Urothelium cell line (cell line): ENCODE results near the gene UBE2U.
"Not testable (repeated sequence)": the region's sequence is repeated elsewhere in the genome, so short reads cannot be mapped to it uniquely, and the experiment has no call there.

ENCODE experiments used
- DNase-seq: peaks from one replicate; pipeline ENCODE4 v3.0.0; 2011; ENCODE audit warnings: low spot score, mixed read lengths
- FAIRE-seq: peaks from 2 replicates; lab custom pipeline; 2011; peaks lifted over from hg19 to GRCh38; lab: Jason Lieb, UNC

UBE2U gene

GRCh38 chr1:64235910-64236309 is 32.5 kb downstream of the UBE2U start:
- FAIRE-seq (no peak), DNase-seq (no peak)

GRCh38 chr1:64236541-64236954 is 33.1 kb downstream of the UBE2U start:
- DNase-seq (no peak), FAIRE-seq (no peak)

- DNase-seq, result not testable (repeated sequence)
Measured at GRCh38 chr1:64239519-64239918, 36.1 kb downstream of the UBE2U start.

GRCh38 chr1:64240206-64240605 is 36.8 kb downstream of the UBE2U start:
- DNase-seq (no peak), FAIRE-seq (no peak)

More at GRCh38 chr1:64239519-64239918, 36.1 kb downstream of the UBE2U start:
- FAIRE-seq, result not testable (repeated sequence)

- FAIRE-seq (no peak), DNase-seq (no peak)
Measured at GRCh38 chr1:64241069-64241468, 37.6 kb downstream of the UBE2U start.

GRCh38 chr1:64242895-64243756 is 39.7 kb downstream of the UBE2U start:
- FAIRE-seq (no peak), DNase-seq (peak; percentile 32)

GRCh38 chr1:64243757-64244080 is 40.3 kb downstream of the UBE2U start:
- DNase-seq (no peak), FAIRE-seq (no peak)

- FAIRE-seq, result no peak
- no peak for DNase-seq
Measured at GRCh38 chr1:64245495-64245894, 42.1 kb downstream of the UBE2U start.

GRCh38 chr1:64246294-64246917 is 43.0 kb downstream of the UBE2U start:
- no peak for DNase-seq
- FAIRE-seq, result no peak

- DNase-seq, result no peak
- no peak for FAIRE-seq
Measured at GRCh38 chr1:64248065-64248464, 44.6 kb downstream of the UBE2U start.

GRCh38 chr1:64250472-64250871 is 47.0 kb downstream of the UBE2U start:
- not testable (repeated sequence) for DNase-seq

GRCh38 chr1:64251971-64252370 is 48.5 kb downstream of the UBE2U start:
- FAIRE-seq (no peak), DNase-seq (no peak)

More at GRCh38 chr1:64250472-64250871, 47.0 kb downstream of the UBE2U start:
- FAIRE-seq, result not testable (repeated sequence)

- not testable (repeated sequence) for DNase-seq, FAIRE-seq
Measured at GRCh38 chr1:64257233-64257632, 53.8 kb downstream of the UBE2U start.

- FAIRE-seq, result not testable (repeated sequence)
Measured at GRCh38 chr1:64258444-64258843, 55.0 kb downstream of the UBE2U start.

GRCh38 chr1:64263335-64263734 is 59.9 kb downstream of the UBE2U start:
- peak; percentile 21 for DNase-seq
- FAIRE-seq, result no peak

More at GRCh38 chr1:64258444-64258843, 55.0 kb downstream of the UBE2U start:
- DNase-seq, result not testable (repeated sequence)

- DNase-seq (no peak), FAIRE-seq (no peak)
Measured at GRCh38 chr1:64263856-64264255, 60.4 kb downstream of the UBE2U start.

- no peak for FAIRE-seq
Measured at GRCh38 chr1:64265141-64265540, 61.7 kb downstream of the UBE2U start.

GRCh38 chr1:64266991-64267390 is 63.6 kb downstream of the UBE2U start:
- no peak for FAIRE-seq

More at GRCh38 chr1:64265141-64265540, 61.7 kb downstream of the UBE2U start:
- DNase-seq, result no peak

GRCh38 chr1:64268653-64269557 is 65.5 kb downstream of the UBE2U start:
- FAIRE-seq (no peak), DNase-seq (peak; percentile 66)

More at GRCh38 chr1:64266991-64267390, 63.6 kb downstream of the UBE2U start:
- no peak for DNase-seq

GRCh38 chr1:64269558-64269884 is 66.1 kb downstream of the UBE2U start:
- DNase-seq (no peak), FAIRE-seq (no peak)

GRCh38 chr1:64280001-64280400 is 76.6 kb downstream of the UBE2U start:
- DNase-seq (no peak), FAIRE-seq (no peak)
